HPDE6-E6E7 (cell line): ENCODE measurements around the gene RPS16.

Experiments used
- DNase-seq: peaks from one replicate; pipeline ENCODE4 v3.0.0; 2011; ENCODE audit warnings: missing footprints; ENCODE audit errors: extremely low spot score

RPS16 gene

DNA sequence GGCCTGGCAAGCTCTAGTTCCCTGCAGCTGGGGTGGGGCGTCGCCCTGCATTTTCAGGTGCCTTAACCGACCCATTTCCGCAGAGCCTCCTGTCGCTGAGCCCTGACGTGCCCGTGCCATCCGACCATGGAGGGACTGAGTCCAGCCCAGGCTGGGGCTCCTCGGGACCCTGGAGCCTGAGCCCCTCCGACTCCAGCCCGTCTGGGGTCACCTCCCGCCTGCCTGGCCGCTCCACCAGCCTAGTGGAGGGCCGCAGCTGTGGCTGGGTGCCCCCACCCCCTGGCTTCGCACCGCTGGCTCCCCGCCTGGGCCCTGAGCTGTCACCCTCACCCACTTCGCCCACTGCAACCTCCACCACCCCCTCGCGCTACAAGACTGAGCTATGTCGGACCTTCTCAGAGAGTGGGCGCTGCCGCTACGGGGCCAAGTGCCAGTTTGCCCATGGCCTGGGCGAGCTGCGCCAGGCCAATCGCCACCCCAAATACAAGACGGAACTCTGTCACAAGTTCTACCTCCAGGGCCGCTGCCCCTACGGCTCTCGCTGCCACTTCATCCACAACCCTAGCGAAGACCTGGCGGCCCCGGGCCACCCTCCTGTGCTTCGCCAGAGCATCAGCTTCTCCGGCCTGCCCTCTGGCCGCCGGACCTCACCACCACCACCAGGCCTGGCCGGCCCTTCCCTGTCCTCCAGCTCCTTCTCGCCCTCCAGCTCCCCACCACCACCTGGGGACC lies 27.9 kb downstream of the RPS16 start:
- no peak for DNase-seq

DNA sequence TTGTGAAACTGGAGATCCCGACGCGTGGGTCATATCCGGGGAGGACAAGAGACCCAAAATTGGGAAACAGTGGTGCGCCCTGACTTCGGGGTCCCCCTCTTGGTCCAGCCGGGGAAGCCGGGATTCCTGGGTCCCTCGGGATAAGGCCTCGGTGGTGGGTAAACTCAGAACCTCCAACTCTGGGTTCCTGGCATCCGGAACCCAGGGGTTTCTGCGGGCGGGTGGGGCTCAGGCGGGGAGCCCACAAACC lies 28.4 kb downstream of the RPS16 start:
- no peak for DNase-seq

DNA sequence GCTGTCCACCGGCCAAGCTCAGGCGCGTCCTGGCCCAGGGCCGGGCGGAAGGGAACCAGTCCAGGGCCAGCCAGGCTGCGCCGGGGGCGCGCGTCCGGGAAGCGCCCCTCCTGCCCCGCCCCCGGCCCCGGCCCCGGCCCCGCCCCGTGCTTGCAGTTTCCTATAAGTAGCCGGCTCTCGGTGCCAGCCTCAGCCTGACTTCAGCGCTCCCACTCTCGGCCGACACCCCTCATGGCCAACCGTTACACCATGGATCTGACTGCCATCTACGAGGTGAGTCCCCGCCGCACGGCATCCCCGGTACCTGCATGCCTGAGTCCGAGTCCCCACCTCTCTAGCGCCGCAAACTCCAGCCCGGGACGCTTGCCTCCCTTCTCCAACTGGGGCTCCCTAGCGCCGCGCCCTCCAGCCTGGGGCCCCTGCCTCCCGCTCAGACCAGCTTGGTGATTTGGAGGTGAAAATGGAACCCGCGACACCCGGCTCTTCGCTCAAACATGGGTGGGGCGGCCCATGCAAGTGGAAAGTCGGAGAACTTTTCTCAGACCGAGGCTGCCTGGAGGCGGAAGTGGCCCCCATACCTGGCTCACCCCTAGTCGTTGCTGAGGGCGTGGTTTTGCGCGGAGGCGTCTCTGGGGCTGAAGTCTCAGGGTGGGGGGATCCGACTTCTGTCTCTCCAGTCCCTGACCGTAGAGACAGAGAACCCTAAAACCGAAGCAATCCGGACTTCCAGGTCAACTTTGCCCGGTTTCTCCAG lies 28.9 kb downstream of the RPS16 start, which contains the start of gene ZFP36:
Gene ZFP36 (plus strand): TSS at position 192 of the 754 bp plus-strand sequence. CDS start 58 bp downstream, at position 250.
- no peak for DNase-seq

DNA sequence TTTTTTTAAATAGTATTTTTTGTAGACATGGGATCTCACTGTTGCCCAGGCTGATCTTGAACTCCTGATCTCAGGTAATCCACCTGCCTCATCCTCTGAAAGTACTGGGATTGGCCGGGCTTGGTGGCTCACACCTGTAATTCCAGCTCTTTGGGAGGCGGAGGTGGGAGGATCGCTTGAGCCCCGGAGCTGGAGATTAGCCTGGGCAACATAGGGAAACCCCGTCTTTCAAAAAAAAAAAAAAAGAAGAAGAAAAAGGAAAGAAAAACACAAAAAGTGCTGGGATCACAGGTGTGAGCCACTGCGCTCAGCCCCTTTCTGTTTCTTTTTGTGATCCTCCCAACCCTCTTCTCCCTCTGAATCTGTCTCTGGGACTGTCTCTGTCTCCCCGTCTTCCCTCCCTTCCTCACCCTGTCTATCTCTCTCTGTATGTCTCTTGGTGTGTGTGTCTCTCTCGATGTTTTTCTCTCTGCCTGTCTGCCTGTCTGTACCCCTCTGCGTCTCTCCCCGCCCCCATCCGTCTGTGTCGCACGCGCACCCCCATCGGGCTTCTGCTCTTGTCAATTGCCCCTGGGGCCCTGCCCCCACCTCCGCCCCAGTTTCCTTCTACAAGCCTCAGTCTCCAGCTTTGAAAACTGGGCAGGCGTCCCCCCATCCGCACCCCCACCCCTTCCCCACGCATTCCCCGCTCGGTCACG lies 29.6 kb downstream of the RPS16 start:
- no peak for DNase-seq

DNA sequence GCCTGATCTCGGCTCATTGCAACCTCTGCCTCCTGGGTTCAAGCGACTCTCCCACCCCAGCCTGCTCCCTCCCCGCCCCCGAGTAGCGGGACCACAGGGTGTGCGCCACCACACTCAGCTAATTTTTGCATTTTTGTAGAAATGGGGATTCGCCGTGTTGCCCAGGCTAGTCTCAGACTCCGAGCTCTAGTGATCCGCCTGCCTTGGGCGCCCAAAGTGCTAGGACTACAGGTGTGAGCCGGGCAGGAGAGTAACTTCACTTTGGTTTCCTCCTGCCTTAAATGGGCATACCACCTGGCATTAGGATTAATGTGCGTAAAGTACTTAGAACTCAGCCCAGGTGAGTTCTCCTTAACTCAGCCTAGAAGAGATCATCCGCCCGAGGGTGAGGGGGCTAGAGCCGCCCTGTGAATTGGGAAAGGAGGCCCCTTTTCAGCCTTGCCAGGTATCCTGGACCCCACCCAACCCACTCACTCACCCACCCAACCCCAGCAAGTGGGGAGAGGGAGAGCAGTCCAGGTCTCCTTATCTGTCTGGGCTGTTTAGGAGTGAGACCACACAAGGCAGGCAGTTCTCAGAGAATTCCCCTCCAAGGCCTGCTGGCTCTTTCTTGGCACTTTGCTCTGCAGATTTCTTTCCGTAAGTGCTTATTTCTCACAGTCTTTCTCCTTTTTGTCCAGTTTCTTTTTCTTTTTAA lies 30.3 kb downstream of the RPS16 start:
- no peak for DNase-seq

DNA sequence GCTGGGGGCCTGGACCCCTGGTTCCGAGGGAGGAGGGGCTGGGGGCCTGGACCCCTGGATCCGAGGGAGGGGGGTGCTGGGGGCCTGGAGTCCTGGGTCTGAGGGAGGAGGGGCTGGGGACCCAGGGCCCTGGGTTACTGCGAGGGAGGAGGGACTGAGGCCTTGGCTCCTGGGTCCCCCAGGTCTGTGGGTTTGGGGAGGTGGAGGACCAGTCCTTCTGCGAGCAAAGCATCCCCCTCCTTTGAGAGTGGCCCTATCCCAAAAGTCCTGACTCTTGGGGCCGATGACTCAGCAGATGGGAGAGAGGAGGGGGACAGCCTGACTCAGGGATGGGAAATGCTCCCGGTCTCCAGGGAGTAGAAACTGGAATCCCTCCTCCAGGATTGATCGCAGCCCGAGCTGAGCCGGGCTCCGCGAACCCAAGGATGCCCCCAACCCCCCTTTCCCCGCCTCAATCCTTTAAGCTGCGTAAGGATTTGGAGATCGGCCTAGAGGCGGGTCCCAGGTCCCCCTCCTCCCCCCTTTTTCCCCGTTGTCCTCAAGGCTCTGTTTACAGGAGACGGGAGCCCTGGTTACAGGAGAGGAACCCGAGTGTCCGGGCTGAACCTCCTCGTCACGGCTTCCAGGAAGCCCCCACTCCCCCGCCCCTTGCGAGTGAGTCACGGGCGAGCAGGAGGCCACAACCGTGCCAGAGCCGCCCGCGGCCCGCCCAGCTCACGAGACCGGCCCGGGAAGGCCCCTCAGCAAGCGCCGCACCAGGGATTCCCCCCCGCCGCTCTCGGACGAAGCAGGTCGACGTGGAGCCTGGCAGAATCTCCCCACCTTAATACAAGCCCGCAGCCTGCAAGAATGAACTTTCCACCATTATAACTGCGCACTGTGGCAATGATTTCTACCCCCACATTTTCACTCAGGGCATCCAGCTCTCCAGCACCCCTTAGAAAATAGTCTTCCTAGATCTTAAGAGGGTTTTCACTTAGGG lies 32.1 kb downstream of the RPS16 start:
- no peak for DNase-seq

DNA sequence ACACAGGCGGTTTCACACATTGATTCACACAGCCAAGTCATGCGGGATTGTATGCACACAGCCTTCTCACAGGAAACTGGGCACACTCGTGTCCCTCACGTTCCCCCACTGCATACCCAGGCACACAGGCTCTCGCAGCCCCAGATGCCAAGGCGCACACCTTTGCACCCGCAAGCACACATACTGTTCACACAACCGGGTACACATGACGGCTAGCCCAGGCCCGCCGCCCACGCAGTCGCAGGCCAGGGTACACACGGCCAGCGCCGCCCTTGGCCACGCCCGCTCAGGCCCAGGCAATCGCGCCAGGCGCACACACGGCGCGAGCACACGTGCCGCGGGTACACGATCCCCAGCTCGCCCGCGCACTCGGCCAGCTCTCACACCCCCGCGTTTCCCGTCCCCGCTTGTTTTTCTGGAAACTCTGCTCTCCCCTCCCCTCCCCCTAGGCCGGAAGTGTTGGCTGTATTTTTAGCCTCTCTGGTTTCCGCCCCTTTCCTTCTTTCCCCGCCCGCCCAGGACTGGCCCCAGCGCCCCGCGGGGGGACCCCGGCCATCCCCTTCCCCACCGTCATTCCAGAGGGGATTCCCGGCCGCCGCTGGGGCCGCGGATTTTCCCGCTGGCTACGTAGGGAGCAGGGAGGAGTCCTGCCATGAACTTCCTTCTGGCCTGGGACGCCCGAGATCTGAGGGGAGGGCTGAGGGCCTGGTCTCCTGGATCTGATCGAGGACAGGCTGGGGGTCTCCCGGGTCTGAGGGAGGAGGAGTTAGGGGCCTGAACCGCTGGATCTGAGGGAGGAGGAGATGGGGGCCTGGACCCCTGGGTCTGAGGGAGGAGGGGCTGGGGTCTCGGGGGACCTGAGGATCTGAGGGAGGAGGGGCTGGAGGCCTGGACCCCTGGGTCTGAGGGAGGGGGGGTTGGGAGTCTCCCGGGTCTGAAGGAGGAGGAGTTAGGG lies 33.1 kb downstream of the RPS16 start:
- DNase-seq: no peak

DNA sequence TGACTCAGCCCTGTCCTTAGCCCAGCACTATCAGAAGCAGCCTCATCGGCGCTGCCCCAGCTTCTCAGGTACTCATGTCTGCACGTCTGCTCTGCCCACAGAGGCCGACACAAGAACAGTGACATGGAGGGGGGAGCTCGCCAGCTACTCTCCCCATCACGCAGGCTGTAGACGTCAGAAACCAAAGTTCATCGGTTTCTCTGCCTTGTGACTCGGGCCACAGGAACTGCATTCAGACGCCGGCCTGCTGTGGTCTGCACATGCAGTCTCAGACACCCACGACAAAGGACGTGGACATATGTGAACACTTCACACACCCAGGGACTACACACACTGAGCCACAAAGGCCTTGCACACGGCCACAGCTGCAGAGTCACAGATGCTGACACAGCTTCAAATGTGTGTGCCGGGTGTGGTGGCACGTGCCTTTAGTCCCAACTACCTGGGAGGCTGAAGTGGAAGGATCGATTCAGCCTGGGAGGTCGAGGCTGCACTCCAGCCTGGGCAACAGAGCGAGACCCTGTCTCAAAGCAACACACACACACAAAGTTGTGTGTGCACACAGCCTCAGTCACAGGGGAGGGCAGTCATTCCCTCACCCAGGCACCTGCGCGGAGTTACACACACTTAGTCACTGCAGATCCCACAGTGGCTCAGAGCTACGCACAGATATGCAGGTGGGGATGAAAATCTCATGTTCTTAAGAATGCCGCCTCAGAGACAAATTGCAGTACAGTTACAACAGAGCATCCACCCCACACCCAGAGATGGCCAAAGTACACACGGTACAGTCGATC lies 34.0 kb downstream of the RPS16 start:
- DNase-seq: no peak

DNA sequence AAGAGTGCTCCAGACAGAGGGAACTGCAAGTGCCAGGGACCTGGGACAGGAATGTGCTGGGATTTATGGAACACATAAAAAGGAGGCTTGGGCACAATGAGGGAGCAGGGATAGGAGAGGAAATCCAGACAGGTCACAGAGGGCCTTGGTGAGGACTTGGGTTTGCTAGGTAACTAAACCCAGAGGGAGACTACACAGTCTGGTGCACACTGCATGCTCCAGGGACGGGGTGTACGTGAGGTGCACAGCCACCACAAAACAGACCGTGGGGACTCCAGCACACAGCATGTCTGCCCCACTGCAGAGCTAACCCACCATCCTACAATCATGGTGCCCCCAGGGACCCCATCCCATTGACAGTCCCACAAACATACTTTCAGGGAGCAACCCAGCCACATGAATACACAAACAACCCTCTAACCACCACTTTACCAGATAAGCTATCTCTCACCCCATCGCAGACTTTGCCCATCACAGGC lies 34.6 kb downstream of the RPS16 start:
- no peak for DNase-seq

DNA sequence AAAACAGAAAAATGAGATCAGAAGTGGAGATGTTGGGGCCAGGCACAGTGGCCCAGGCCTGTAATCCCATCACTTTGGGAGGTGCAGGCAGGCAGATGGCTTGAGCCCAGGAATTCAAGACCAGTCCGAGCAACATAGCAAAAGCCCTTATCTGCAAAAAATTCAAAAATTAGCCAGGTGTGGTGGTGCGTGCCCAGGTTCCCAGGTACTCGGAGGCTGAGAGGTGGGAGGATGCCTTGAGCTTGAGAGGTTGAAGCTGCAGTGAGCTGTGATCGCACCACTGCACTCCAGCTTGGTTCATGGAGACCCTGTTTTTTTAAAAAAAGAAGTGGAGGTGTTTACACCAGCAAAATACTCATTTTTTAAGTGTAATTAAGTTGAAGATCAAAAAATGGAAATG lies 35.7 kb downstream of the RPS16 start:
- no peak for DNase-seq

DNA sequence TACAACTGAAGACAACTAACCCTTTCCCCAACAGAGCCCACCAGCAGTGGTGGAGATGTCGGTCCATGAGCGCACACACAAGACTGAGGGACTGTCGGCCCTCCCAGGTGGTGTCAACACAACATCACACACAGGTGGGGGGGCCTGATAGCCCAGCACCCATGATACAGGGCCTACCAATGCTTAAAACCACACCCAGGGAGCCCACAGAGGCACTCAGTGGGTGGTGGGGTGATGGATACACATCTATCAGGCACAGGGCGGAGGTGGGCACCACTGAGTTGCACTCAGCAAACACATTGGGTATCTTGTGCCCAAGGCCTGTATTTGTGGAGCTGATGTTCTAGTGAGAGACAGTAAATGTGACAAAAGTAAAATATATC lies 36.1 kb downstream of the RPS16 start:
- DNase-seq: no peak

DNA sequence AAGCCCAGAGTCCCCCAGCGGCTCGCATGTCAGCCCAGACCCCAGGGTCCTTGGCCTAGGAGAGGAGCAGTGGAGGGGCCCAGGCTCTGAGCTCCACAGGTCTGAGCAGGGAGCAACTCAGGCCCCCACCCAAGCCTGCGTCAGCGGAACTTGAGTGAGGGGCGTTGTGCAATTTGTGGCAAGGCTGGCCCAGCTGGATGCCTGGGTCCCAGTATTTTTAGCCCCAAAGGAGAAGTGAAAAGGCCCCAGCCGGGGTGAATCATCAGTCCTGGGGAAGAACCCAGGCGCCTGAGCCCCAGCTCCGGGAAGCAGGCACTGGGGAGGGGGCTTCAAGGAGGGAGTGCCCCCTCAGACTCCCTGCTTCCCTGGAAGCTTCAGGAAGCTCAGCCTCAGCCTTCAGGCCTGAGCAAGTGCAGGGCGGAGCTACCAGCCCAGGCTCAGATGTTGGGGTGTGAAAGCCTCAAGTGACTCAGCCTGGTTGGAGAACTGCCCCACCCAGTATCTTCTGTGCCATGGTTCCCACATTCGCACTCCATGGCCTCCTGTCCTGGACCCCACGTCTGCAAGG lies 37.4 kb downstream of the RPS16 start:
- DNase-seq: no peak

DNA sequence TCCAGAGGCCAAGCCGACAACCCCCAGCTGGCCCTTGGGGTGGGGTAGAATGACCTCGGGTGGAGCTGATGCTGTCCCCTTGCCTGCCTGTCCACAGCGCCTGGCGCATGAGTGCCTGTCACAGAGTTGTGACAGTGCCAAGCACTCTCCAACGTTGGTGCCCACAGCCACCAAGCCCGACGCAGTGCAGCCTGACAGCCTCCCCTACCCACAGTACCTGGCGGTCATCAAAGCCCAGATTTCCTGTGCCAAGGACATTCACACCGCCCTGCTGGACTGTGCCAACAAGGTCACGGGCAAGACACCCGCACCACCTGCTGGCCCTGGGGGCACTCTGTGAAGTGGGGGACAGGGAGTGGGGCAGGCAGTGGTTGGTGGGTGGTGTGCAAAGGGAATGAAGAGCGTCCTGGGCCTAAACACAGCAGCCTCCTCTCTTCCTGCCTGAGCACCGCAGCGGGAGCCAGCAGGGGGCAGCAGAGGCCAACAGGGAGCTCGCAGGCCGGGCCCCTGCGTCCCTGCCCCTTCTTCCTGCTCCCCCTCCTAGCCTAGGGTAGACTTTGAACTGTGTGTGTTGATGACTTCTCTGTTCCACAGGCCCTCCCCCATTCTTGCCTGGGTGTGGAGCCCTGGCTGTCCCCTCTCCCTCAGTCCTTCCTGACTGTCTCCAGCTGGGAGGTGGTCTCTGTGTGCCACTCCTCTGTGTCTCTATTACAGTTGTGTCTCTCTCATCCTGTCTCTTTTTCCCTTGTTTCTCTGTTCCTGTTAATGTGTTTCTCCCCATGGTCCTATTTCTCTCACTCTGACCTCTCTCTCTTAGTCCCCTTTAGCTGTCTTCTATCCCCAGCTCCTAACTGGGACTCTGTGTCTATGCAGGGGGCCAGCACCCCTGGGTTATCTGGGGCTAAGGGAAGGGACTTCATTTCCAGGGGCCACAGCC lies 38.1 kb downstream of the RPS16 start:
- no peak for DNase-seq

DNA sequence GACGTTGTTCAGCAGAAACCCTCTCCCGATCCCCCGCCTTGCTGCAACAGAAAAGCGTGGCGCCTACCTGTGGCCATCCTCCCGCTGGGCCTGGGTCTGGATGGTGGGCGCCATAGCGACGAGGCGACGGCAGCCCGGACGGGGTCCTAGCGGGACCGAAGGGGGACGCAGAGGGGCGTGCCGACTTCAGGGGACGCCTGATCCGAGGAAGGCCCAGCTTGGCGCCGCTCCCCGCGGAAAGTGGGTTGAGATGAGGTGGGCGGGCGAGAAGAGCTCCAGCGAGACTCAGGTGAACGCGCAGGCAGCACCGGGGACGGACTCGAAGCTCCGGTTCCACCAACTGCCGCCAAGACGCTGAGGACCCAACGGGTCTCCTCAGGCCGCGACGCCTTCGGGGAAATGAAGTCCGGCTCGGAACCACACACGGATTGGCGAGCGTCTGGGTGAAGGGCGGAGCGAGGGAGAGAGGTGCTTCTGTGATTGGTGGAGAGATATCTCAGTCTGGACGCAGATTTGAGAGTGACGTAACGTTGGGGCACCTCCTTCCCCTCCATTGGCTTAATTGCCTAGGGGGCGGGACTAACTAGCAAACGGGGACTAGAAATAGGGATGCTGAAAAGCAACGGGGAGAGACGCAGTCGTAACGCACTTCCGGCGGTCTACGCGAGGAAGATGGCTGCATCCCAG lies 44.9 kb downstream of the RPS16 start, which contains the start of the genes MED29 and PAF1:
Gene MED29 (plus strand): TSS at position 628 of the 687 bp plus-strand sequence. CDS start 45 bp downstream, at position 673.
Gene PAF1 (minus strand): TSS at position 356 of the 687 bp plus-strand sequence. CDS start 242 bp downstream, at position 114.
- DNase-seq: peak; percentile 99

DNA sequence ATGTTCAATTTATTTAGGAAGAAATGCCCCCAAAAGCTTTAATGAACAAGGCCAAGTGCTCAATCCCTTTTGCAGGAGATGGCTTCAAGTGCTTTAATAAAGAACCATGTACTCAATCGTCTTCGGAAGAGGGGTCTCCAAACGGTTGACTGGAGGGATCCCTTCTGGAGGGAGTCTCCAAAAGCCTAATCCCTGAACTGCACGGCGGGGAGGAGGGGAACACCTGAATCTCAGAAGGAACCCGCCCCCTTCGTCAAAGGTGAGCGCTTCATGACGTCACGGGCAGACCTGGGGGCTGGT lies 45.3 kb downstream of the RPS16 start:
- no peak for DNase-seq

DNA sequence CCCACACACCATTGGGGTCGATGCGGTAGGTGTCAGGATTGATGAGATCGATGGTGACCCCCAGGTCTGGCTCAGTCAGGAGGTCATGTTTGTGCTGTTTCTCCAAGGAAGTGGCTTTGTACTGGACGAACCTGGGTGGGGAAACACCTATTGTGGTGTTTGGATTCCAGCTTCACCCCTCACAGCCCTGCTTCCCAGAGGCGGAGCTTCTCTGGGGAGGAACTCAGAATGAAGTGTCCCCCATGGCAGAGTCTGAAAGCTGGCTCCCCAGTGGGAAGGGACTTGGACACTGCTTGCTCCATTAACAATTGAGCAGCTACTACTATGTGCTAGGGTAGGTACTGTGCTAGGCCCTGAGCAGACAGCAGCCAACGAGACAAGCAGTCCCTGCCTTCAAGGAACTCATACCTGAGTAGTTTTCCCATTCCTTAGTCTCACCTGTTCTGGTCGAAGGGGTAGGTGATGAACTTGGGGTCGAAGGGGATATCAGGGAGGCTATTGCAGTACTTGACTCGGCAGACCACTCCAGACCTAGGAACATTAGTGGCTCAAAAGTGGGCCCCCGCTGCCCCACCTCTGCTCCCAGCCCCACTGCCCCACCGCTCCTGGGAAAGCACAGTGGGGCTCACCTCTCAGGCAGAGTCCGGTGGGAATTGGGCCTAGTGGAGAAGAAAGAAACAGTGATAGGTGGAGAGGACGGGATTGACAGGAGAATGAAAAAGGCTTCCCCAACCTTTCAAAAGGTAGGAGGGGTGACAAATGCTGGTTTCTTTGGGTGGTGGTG lies 45.9 kb downstream of the RPS16 start:
- no peak for DNase-seq
